Measurements from ENCODE around the gene C2CD2L. TPM values are rescaled to one million over a fixed set of nuclear protein-coding genes. Genes with fewer than 3 reads are reported as not detected.

C2CD2L gene
- total RNA-seq, 2 donors from 2014 or later = 5.1 to 9.0 TPM

GRCh38 chr11:119157063-119157462 lies 49.9 kb downstream of the C2CD2L start:
- no peaks in the 10 kb centered on the region for H3K4me1 ChIP-seq (replicated peaks)
- 55% methylated on average over 3 of the region's 3 CpGs for WGBS
- H3K4me3 ChIP-seq = no peak overlapping the region
- H3K27ac ChIP-seq = no peak overlapping the region
- no peaks in the 10 kb centered on the region for H3K27me3 ChIP-seq (replicated peaks; ENCODE audit: insufficient read depth)
- no peak for DNase-seq (ENCODE audit: low spot score)
- intact Hi-C loops (cut with DNase I) = no loop called here
- no peaks in the 10 kb centered on the region for H3K9me3 ChIP-seq
- no peaks in the 10 kb centered on the region for H3K36me3 ChIP-seq
- TF ChIP-seq POLR2A (IDR thresholded peaks at IDR 0.05) (no peak), CTCF (IDR thresholded peaks at IDR 0.05) (no peak), POLR2AphosphoS5 (IDR thresholded peaks at IDR 0.05) (no peak)

DNA sequence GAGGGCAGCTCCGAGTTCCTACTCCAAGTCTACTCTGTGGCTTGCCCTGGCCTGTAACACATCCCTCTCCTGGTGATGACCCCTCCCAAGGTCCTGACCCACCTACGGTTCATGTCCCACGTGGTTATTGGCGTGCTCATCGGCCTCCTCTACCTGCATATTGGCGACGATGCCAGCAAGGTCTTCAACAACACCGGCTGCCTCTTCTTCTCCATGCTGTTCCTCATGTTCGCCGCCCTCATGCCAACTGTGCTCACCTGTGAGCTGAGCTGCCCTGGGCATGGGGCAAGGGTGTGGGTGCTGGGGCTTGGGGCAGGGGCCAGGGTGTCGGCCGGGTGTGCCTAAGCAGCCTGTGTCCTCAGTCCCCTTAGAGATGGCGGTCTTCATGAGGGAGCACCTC lies 51.3 kb downstream of the C2CD2L start:
- Histone ChIP-seq H3K9me3 (no peaks in the 10 kb centered on the region), H3K27me3 (replicated peaks; ENCODE audit: insufficient read depth) (no peaks in the 10 kb centered on the region), H3K4me1 (replicated peaks) (no peaks in the 10 kb centered on the region), H3K27ac (no peak overlapping the region), H3K4me3 (no peak overlapping the region), H3K36me3 (no peaks in the 10 kb centered on the region)
- TF ChIP-seq POLR2A (IDR thresholded peaks at IDR 0.05) (no peak), CTCF (IDR thresholded peaks at IDR 0.05) (no peak)
- DNase-seq (ENCODE audit: low spot score) = no peak
- 90% methylated on average over 13 of the region's 13 CpGs for WGBS
- intact Hi-C loops (cut with DNase I) = no loop called here

DNA sequence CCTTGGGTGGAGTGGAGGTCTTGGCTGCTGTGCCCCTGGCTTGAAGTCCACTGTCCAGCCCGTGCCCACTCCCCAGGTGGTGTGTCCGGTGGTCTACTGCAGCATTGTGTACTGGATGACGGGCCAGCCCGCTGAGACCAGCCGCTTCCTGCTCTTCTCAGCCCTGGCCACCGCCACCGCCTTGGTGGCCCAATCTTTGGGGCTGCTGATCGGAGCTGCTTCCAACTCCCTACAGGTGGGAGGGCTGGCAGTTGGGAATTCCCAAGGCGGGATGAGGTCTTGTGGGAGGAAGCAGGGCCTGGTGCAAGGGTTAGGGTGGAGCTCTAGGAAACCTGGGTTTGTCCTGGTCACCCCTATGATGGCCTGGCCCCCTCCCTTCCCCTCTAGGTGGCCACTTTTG lies 53.0 kb downstream of the C2CD2L start:
- TF ChIP-seq CTCF (IDR thresholded peaks at IDR 0.05) (no peak), POLR2A (IDR thresholded peaks at IDR 0.05) (no peak), POLR2AphosphoS5 (IDR thresholded peaks at IDR 0.05) (no peak)
- Histone ChIP-seq H3K27ac (no peak overlapping the region), H3K27me3 (replicated peaks; ENCODE audit: insufficient read depth) (no peaks in the 10 kb centered on the region), H3K36me3 (no peaks in the 10 kb centered on the region), H3K4me3 (no peak overlapping the region), H3K9me3 (no peaks in the 10 kb centered on the region), H3K4me1 (replicated peaks) (no peaks in the 10 kb centered on the region)
- DNase-seq (ENCODE audit: low spot score) = no peak
- 90% methylated on average over 9 of the region's 9 CpGs for WGBS
- intact Hi-C loops (cut with DNase I) = no loop called here

- intact Hi-C loops (cut with DNase I) = no loop called here
- WGBS = 72% methylated on average over 8 of the region's 8 CpGs
Measured at GRCh38 chr11:119161871-119162270, 54.7 kb downstream of the C2CD2L start.

More at GRCh38 chr11:119161871-119162270, 54.7 kb downstream of the C2CD2L start:
- TF ChIP-seq CTCF (IDR thresholded peaks at IDR 0.05) (no peak), POLR2A (IDR thresholded peaks at IDR 0.05) (no peak), POLR2AphosphoS5 (IDR thresholded peaks at IDR 0.05) (no peak)
- no peak overlapping the region for H3K4me3 ChIP-seq
- H3K27me3 ChIP-seq (replicated peaks; ENCODE audit: insufficient read depth) = no peaks in the 10 kb centered on the region
- H3K36me3 ChIP-seq = no peaks in the 10 kb centered on the region
- DNase-seq (ENCODE audit: low spot score) = no peak
- no peaks in the 10 kb centered on the region for H3K9me3 ChIP-seq
- H3K4me1 ChIP-seq (replicated peaks) = no peaks in the 10 kb centered on the region
- no peak overlapping the region for H3K27ac ChIP-seq
